ENCODE data around the gene RGS1.
"Not testable (repeated sequence)": the region's sequence is repeated elsewhere in the genome, so short reads cannot be mapped to it uniquely, and the experiment has no call there.

RGS1 gene, protein sequence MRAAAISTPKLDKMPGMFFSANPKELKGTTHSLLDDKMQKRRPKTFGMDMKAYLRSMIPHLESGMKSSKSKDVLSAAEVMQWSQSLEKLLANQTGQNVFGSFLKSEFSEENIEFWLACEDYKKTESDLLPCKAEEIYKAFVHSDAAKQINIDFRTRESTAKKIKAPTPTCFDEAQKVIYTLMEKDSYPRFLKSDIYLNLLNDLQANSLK

DNA sequence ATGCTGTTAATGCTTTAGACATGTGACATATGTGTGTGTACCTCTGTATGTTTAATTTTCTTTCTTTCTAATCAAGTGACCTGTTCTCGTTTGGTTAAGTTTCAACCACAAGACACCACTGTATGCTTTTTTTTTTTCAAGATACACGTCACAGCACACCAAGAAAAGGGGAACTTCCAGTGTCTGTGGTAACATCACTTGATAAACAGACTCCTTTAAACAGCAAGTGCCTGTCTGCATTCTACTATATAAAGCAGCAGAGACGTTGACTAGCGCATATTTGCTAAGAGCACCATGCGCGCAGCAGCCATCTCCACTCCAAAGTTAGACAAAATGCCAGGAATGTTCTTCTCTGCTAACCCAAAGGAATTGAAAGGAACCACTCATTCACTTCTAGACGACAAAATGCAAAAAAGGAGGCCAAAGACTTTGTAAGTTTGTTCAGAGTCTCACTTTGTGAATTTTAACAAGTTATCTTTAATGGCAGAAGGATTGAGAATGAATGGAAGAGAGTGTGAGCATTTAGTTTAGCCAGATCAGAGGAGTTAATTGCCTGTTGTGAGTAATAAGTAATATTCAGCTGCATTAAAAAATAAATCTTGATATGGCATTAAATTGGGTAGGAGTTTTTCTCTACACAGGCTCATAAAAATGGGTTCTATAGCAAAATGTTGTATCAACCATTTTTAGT, at the start of gene RGS1:
TSS of gene RGS1 (plus strand) at position 275 of the 691 bp plus-strand sequence. CDS start at position 295, 20 bp downstream.
- DNase-seq, result no peak

DNA sequence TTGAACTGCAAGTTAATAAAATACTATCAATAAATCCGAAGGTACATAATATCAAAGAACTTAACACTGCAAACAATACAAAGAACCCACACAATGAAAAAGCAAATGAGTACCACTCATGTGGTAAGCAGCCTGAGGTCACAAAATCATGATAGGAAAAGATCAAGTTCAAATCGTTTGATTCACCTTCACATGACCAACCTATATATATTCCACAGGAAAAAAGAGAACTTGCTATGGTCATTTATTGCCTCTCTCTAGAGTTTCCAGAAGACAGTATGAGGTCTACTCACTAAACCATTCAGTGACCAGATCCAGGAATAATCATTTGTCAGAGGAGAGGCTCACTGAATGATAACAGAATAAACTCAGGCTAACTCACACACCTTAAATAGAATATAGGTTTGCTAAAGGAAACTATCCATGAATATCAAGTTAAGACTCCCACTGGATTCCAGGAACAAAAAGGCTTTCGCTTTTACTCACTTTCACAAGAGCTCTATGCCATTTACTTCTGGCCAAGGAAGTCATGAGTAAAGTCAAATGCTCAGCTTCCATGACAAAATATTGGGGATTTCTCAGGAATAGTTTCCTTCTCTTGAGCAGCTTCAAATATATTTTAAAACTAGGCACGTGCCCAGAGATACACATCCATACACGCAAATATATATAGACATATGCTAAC, 48.3 kb upstream of the RGS1 start:
- no peak for DNase-seq

DNA sequence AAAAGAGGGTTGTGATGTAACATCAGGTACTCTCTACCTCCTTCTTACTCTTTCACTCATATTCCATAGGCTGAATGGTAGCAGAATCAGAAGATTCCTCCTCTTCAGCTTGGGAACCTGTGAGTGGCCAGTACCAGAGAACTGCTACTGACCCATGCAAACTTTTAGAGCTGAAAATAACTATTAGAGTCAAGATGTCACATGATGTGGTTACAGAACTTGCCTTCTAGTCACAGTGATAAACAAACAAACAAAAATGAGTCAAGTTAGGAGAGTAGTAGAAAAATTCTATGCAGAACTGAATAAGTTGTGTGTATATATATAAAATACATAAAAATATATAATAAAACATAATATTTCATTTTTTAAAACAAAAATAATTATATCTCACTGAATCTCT, 47.6 kb upstream of the RGS1 start:
- DNase-seq, result no peak

DNA sequence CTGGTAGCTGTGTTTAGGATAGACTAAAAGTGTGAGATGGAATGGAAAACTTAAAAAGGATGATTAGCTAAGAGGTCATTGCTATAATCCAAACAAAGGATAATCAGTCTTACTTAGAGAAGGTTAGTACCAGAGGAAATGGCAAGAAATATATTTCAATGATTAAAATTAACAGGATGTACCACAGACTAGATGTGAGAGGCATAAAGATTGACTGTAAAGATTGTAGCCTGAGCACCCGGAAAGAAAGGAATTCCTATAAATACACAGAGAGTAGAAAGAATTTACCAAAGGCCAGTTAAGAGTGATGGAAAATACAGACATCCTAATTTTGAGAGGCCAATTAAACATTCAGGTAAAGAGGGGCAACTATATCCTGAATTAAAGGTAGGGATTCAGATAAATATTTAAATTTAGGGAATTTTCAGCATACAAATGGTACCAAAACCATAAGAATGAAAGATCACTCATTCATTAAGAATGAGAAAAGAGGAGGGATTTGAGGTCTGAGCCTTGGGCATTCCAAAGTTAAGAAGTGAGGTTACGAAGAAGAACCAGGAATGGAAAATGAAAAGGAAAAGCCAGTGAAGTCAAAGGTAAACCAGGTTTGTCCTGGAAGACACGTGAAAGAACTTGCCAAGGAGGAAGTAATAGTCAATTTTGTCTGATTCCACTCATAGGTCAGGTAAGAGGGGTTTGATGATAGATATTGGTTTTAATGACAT, 46.4 kb upstream of the RGS1 start:
- no peak for DNase-seq

DNA sequence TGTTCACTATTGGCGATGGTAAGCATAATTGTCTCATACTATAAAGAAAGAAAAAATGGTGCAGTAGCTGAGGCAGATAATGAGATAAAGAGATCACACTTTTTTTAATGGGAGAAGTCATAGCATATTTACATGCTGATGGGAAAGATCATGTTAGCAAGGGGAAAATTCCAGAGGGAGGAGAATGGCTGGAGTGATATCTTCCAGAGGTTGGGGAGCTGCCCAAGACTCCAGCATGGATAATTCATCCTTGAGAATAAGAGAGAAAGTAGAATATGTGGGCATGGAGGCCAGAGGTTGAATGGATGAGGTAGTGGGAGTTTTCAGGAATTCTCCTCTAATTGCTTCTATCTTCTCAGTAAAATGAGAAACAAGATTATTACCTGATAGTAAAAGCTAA, 45.8 kb upstream of the RGS1 start:
- no peak for DNase-seq

DNA sequence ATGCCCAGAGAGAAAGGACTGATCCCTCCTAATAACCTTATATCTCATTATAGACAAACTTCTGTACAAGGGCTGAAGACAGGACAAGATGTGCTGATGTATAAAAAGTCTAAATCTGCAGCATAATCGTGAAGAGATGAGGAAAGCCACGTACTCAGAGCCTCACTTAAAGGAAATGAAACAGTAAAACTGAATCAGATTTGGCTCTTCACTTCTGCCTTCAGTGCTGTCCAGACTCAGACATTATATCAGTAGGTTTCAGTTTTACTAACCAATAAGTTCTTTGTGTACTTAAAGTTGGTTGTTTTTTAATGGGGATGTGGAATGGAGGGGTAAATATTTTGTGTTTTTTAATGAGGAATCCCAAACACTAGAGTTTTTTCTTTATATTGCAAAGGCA, 45.3 kb upstream of the RGS1 start:
- no peak for DNase-seq

DNA sequence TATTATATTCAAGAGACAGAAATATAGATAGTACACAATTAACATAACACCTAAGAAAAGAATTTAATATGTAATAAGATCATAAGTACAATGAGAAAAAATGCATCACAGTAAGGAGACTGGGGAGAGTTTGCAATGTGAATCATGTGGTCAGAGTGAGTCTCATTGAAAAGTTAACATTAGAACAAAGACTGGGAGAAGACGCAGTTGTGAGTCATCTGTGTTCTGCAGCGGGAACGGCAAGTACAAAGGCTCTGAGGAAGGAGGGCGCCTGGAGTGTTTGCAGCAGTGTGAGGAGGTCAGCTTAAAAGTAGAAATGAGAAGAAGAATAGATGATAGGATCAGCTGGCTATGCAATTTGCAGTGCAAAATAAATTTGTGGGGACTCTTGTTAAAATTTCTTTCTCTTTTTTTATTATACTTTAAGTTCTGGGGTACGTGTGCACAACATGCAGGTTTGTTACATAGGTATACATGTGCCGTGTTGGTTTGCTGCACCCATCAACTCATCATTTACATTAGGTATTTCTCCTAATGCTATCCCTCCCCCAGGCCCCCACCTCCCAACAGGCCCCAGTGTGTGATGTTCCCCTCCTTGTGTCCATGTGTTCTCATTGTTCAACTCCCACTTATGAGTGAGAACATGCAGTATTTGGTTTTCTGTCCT, 44.4 kb upstream of the RGS1 start:
- not testable (repeated sequence) for DNase-seq

DNA sequence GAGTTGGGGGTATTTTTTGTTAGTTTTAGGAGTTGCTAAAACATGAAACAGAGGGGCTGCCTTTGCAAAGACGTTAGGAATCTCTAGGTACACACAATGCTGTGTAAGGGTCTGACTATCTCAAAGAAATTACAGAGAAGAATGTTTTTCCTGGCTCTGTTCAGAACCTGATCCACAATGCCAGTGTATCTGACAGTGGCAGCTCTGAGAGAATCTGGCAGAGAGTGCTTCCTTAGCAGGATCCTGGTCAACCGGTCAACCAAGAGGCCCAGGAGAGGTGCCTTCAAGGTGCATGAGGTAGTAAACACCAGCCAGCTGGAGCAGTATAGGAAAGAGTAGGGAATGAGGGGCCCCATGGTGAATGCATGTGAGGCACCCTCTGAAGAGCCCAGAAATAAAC, 40.9 kb upstream of the RGS1 start:
- no peak for DNase-seq

DNA sequence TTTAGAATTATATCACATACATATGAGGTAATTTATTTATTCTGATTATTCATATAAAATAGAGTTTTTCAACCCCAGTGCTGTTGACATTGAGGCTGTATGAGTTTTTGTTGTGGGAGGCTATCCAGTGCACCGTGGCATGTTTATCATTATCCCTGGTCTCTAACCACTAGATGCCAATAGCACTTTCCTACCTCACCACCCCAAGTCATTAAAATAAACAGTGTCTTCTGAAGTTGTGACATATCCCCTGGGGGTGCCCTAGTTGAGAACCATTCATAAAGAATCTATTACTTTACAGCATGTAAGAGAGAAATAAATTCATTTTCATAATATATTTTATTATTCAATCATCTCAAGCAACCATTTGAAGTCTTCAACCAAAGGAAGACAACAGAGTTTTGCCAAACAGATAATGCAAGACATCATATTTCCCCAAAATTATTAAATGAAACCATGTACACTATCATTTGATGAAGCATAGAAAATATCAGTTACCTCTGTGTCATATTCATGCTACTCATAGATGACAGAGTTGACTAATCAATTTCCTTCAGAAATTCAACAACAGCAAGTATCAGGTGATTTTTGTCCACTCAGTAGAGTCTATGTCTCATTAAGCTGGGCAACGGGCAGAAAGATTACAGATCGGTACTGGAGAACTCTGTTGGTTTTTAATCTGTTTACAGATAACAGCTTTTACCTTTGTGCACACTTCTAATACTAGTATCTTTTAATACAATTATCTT, 39.5 kb upstream of the RGS1 start:
- DNase-seq, result no peak

DNA sequence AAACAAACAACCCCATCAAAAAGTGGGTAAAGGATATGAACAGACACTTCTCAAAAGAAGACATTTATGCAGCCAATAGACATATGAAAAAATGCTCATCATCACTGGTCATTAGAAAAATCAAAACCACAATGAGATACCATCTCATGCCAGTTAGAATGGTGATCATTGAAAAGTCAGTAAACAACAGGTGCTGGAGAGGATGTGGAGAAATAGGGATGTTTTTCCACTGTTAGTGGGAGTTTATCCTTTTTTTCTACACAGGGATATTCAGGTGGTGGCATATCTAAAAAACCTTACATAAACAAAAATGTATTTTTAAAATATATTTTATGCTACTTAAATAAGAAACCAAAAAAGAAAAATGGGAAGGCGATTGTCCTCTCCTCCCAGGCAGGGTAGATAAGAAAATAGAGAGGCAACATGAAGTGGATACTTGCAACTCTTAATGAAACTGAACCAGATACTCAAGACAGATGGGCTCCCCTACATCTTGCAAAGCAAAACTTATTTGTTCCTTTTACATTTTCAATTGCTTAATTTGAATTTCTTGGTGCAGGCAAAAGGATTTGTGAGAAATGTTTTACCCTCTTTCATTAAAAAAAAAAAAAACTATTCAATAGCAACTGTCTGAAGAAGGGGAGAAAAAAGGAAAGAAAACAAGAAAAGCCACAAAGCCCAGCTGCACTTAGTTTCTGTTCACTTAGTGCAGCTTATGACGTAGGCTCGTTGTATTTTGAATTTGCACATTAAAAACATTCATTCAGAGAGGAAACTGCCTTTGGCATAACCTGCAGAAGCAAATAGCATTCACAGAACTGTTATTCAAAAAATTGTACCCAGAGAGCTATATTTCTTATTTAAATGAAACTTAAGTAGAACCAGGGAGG, 36.9 kb upstream of the RGS1 start:
- DNase-seq, result no peak

DNA sequence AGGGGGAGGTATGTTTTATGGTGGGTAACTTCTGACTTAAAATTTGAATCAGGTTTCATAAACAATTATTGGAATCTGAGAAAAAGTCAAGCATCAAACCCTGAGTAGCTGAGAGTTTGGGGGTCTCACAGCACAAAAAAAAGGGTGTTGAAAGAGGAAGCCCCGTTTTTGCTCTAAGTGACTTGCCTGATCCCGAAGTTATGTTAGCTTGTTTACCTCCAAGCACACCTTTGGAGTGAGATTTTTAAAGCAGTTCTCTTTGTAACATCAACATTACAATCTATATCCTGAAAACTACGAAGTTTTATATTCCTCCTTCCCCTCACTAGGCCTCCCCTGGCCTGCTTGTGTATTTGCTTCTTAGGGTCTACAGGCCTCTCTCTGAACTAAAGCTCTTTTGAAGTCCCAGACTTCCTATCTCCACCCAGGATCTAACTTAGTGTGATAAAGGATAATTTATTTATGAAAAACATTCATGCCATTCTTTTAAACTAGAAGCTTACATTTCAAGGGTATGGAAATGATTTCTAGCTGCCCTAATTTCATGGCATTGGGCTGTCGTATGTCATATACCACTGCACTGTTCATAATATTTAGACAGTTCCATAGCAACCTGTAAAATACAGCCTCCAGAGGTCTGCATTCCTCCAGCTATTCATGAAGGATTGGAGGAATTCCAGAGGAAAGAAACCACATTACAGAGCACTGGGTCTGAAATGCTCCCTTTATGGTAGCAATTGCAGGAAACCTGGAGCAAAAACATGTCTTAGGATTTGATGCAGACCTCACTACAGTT, 36.1 kb upstream of the RGS1 start:
- DNase-seq, result no peak

DNA sequence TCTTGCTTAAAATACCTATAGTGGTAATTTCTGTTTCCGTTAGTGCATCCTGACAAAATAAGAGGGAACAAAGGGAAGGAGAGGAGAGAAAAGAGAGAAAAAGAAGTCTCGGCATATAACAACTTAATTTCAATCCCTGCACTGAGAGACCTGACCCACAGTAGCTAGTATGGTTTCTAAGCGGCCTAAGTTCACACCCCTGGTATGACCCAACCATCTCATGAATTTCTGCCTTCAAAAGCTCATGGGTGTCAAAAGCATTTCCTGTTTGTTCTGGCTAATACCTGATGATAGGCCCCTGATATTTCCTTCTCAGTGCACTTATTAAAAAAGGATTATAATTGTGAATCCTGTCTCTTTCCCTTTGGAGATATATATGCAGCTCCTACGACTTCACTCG, 32.1 kb upstream of the RGS1 start:
- no peak for DNase-seq

DNA sequence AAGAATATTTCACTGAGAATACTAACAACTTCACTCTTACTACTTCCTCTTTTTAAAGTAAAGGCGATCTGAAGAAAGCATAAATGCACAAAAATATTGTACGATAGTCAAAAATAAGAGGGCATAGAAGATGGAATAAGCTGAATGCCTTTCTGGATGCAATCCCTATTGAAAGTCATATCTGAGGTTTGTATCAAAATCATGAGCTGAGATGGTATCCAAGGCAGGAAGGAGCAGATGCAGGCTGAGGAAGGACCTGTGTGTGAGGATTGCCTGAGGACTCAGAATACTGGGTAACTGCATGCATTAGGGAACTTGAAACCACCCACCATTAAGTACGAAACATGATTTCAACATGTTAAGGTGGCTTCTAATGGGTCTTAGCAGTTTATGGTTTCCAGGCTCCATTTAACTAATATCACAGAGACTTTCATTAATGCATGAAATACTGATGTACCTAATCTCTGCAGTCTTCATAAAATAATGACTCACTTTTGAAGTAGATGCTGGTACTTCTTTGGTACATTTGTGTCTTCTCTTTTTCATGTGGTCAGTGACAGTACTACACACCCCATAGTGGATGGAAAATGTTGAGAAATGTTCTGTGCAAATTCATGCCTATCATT, 29.6 kb upstream of the RGS1 start:
- DNase-seq, result no peak

DNA sequence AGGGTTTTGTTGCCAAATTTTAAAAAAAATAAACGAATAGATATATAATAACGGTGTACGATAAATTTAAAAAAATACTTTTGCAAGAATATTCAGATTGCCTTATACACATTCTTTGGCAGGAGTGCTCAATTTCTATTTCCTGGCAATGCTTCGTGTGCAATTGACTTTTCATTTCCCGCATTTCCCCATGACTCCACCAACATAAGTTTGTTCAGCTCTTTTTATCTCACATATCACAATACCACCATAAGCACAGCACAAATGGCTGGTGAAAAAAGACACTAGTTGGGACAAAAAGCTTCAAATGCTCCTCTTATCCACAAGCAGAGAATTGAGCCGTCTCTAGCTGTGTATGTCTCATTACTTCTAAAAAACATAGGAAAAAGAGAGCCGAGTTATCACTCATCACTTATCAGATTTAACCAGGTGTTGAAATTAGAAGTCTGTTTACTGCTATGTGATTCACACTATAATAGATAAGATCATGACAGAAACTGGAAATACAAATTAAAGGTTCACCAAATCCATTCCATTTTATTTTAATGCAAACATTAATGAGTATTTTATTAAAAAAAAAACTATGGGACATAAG, 28.9 kb upstream of the RGS1 start:
- DNase-seq, result no peak

DNA sequence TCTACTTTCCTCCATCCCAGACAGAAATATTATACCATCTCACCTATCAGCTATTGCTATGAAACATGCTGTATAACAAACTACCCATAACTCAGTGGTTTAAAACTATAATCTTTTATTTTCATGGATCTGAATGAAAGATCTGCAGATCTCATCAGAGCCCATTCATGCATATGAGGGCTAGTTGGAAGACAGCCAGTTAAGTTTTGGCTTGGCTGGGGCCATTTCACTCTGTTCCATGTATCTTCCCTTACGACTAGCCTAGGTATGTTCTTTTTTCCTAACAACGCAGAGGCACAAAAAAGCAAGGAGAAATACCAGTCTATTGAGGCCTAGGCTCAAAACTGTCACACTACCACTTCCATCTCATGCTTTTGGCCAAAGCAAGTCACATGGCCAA, 28.1 kb upstream of the RGS1 start:
- no peak for DNase-seq

DNA sequence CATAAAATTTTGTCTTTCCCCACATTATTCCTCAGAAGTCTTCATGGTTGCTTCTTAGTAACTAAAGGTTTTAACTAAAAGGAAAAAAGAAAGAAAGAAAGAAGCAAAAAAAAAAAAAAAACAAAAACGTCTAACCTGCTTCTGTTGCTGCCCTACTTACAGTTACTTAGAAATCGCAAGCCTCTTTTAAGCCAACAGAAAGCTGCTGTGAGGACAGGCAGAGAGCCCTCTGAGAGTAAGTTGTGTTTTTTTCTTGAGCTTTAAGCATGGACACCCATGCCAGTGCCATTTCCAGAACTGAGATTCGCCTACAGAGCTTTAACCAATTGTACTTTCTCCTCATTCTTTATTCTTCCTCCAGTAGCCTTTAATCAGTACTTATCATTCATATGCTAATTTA, 25.6 kb upstream of the RGS1 start:
- DNase-seq, result no peak

DNA sequence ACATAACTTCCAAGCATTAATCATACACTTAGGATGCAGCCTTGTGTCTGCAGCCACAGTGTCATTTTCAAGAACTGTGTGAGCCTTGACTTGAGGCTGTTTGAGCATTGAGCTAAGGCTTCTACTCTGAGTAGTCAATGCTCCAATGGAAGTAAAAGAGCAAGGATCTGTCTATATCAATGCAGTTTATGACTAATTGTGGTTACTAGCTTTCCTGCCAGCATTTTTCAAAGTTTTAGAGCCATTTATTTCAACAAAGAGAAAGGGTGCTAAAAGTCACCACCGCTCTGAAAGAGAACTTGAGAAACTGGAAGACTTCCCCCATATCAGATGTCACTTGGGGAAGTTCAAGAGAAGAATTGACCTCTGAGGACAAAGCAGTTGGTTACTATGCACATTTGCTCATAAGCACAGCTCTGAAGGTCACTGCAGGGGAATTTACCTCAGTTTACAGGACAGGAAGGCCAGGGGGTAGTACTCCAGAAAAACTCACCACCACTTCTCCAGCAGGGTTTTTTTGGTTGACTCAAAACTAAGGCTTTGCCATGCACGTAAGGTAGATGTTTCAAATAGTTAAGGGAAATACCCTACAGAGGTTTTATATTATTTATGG, 24.5 kb upstream of the RGS1 start:
- DNase-seq, result no peak

DNA sequence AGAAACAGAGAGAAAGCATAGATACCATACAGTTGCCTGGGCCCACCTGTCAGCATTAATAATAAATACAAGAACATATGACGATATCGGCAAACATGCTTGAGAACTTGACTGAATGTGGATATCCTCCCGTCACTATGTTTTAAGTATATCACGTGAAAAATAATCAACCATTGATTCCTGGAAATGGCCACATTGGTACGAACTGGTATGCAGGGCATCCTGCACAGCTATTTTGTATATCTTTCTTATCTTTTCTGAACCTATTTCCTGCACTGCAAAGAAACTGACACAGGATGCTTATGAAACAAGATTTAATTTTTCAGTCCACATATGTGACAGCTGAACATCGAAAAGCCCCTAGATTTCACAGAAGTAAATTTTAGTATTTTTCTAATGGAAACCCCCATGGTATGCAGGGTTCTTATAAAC, 22.8 kb upstream of the RGS1 start:
- no peak for DNase-seq

DNA sequence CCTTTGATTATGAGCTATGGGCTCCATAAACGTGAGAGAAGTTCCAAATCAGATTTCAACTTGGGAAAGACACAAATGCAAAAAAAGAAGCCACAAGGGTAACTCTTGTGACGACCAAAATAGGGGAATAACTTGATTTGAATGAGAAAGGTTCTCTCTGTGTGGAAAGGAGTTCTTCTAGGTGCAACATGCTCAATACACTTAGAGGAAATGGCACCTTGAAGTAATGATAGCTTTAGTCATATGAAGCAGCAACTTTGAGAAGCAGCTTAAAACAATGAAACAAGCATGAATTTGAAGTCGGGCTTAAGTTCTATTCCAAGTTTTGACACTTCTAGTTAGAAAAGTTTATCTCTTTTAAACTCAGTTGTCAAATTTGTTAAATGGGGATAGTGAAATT, 21.8 kb upstream of the RGS1 start:
- DNase-seq, result no peak

Measured in DMS 273 treated with DMSO at 0.1 percent for 48 hours (cell line).